ENCODE measurements around the gene CC2D1B. TPM values are rescaled to one million over a fixed set of nuclear protein-coding genes. Genes with fewer than 3 reads are reported as not detected.

CC2D1B gene
- total RNA-seq, 1 donor from 2014 or later: 43.1 TPM

DNA sequence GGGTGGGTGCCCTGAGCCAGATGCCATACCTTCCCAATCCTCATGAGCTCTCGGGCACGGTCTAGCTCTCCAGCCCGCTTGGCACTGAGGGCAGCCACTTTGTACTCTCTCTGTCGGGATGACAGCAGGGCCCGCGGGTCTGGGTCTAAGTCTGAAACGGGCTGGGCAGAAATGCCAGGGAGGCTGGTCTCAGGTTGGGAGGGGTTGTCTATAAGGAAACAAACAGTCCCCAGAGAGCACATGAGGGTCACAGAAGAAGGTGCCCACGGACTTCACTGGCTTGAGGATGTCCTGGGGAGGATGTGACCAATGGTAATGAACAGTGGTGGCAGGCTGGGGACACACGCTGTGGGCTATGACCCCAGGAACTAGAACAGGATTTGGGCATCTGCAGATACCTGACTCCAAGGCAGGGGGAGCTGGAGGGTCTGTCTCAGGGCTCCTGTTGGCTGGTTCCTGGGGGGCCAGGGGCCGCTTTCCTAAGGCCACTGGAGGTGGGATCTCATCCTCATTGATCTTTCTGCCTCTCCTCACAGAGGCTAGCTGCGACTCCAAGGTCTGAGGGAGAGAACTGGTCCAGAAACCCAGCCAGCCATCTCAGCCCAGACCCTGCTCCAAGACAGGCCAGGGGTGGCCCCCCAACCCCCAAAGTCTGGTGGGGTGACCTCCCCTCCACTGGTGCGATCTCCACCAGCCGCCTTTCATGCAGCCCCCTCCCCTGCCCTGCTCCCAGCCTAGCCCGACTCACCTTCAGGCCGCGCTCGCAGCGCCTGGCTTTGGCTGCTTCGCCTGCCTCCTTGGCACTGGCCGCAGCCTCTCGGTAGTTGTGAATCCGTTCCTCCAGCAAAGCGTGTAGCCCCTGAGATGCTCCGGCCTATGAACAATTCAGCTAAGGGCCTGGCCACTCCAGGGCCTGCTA is 6.1 kb downstream of the CC2D1B start:
- peaks cover 29% of the 10 kb centered on the region for H3K4me1 Mint-ChIP-seq (ENCODE audit: unreplicated experiment)
- no peaks in the 10 kb centered on the region for H3K9me3 Mint-ChIP-seq (ENCODE audit: unreplicated experiment)
- TF ChIP-seq, protein P1, sequence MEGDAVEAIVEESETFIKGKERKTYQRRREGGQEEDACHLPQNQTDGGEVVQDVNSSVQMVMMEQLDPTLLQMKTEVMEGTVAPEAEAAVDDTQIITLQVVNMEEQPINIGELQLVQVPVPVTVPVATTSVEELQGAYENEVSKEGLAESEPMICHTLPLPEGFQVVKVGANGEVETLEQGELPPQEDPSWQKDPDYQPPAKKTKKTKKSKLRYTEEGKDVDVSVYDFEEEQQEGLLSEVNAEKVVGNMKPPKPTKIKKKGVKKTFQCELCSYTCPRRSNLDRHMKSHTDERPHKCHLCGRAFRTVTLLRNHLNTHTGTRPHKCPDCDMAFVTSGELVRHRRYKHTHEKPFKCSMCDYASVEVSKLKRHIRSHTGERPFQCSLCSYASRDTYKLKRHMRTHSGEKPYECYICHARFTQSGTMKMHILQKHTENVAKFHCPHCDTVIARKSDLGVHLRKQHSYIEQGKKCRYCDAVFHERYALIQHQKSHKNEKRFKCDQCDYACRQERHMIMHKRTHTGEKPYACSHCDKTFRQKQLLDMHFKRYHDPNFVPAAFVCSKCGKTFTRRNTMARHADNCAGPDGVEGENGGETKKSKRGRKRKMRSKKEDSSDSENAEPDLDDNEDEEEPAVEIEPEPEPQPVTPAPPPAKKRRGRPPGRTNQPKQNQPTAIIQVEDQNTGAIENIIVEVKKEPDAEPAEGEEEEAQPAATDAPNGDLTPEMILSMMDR (IDR thresholded peaks at IDR 0.05; ENCODE audit: unreplicated experiment): no peak
- peaks cover 16% of the 10 kb centered on the region for H3K27me3 Mint-ChIP-seq (ENCODE audit: unreplicated experiment)
- no peak overlapping the region for H3K27ac Mint-ChIP-seq (ENCODE audit: unreplicated experiment)
- peaks cover 51% of the 10 kb centered on the region for H3K36me3 Mint-ChIP-seq (ENCODE audit: low read depth, unreplicated experiment)
- DNase-seq (ENCODE audit: low spot score): no peak
- no peak overlapping the region for H3K4me3 Mint-ChIP-seq (ENCODE audit: unreplicated experiment)

DNA sequence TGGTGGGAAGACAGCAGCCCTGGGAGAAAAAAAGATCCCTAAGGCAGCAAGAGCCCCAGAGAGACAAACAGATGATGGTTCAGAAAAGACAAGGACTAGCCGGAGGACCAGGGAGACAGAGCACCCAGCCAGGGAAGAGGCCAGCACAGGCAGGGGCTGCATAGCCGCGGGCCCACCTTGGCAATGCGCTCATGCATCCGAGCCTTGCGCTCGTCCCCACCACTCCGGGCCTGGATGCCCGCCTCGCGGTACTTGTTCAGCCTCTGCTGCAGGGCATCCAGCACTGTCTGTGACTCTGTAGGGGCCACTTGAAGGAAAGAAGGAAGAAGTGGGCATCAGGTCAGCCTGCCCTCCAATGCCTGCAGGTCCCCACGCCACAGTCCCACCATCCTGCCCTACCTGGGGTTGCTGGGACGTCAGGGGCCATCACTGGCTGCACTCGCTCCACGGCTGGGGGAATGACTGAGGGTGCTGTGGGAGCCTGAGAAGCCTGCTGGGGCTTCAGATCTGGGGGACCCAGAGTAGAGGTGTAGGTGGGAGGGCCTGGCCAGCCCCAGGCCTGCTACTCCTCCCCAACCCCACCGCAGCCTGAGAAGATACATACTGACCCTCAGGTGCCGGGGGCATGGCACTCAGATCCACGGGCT is 7.0 kb downstream of the CC2D1B start:
- H3K4me1 Mint-ChIP-seq (ENCODE audit: unreplicated experiment): peaks cover 27% of the 10 kb centered on the region
- peak overlapping the region; percentile 61 for H3K27ac Mint-ChIP-seq (ENCODE audit: unreplicated experiment)
- peaks cover 14% of the 10 kb centered on the region for H3K27me3 Mint-ChIP-seq (ENCODE audit: unreplicated experiment)
- H3K36me3 Mint-ChIP-seq (ENCODE audit: low read depth, unreplicated experiment): peaks cover 56% of the 10 kb centered on the region
- DNase-seq (ENCODE audit: low spot score): no peak
- H3K4me3 Mint-ChIP-seq (ENCODE audit: unreplicated experiment): peak overlapping the region; percentile 51
- TF ChIP-seq, protein P1 (IDR thresholded peaks at IDR 0.05; ENCODE audit: unreplicated experiment): no peak
- H3K9me3 Mint-ChIP-seq (ENCODE audit: unreplicated experiment): no peaks in the 10 kb centered on the region

DNA sequence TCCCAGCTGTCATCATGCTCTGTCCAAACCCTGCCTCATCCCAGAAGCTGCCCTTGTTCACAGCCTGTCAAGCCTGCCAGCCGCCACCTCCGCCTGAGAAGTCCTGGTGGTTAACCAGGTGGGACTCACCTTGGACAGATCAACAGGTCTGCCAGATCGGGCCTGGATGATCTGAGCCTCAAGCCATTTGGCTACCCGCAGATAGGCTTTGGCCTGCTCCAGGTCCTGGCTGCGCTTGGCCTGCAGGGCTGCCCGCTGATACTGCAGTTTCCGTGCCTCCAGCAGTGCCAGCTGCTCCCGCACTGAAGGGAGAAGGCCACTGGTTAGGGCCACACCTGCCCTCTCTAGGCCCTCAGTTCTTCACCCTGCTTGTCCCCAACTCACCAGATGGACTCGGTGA is 8.6 kb downstream of the CC2D1B start:
- Mint-ChIP-seq H3K36me3 (ENCODE audit: low read depth, unreplicated experiment) (peaks cover 66% of the 10 kb centered on the region), H3K27ac (ENCODE audit: unreplicated experiment) (no peak overlapping the region)

DNA sequence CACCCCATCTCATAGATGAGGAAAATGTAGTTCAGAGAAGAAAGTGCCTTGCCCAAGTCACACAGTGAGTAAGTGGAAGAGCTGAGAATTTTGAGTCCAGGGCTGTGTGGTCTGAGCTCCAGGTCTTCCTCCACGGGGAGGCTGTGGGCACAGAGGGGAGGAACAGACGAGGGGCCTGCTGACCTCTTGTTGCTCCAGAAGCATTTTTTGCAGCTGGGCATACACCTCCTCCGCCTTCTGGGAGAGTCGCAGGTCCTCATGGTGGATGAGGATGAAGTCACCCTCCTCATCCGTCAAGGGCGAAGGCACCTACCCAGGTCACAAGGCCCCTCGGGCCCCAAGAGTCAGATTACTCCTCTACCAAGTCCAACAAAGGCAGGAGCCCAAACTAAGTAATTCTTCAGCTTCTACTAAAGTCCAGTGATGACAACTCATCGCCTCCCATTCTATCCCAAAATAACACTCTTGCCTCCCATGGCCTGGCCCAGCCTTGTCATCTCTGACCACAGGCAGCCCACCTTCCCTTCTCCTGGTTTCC is 9.1 kb downstream of the CC2D1B start:
- Mint-ChIP-seq H3K9me3 (ENCODE audit: unreplicated experiment) (no peaks in the 10 kb centered on the region), H3K27ac (ENCODE audit: unreplicated experiment) (peak overlapping the region; percentile 85), H3K4me1 (ENCODE audit: unreplicated experiment) (peaks cover 42% of the 10 kb centered on the region), H3K27me3 (ENCODE audit: unreplicated experiment) (peaks cover 14% of the 10 kb centered on the region), H3K4me3 (ENCODE audit: unreplicated experiment) (peak overlapping the region; percentile 79), H3K36me3 (ENCODE audit: low read depth, unreplicated experiment) (peaks cover 63% of the 10 kb centered on the region)
- no peak for DNase-seq (ENCODE audit: low spot score)
- TF ChIP-seq, protein P1 (IDR thresholded peaks at IDR 0.05; ENCODE audit: unreplicated experiment): no peak

More for the DNA sequence above, 8.6 kb downstream of the CC2D1B start:
- H3K4me3 Mint-ChIP-seq (ENCODE audit: unreplicated experiment): no peak overlapping the region
- H3K4me1 Mint-ChIP-seq (ENCODE audit: unreplicated experiment): peaks cover 41% of the 10 kb centered on the region
- DNase-seq (ENCODE audit: low spot score): no peak
- peaks cover 14% of the 10 kb centered on the region for H3K27me3 Mint-ChIP-seq (ENCODE audit: unreplicated experiment)
- H3K9me3 Mint-ChIP-seq (ENCODE audit: unreplicated experiment): no peaks in the 10 kb centered on the region
- TF ChIP-seq, protein P1 (IDR thresholded peaks at IDR 0.05; ENCODE audit: unreplicated experiment): no peak
